H1 (cell line): Measurements from ENCODE around the gene ANKRD9. TPM values are rescaled to one million over a fixed set of nuclear protein-coding genes. Genes with fewer than 3 reads are reported as not detected.

Experiments
- BCL11A ChIP-seq, 2 experiments: IDR thresholded peaks; one replicate each; pipeline ENCODE4 v1.6.1; 2011; ENCODE audit warnings: low read depth in 2 of 2, low read length in 2 of 2, mild to moderate bottlenecking in 2 of 2
- CBX5 ChIP-seq: fragments of 300-800, 300-1000 bp; sonication (generic); IDR thresholded peaks from 2 replicates; pipeline ENCODE4 v1.7.1; 2016; ENCODE audit warnings: antibody characterized with exemption, low read length, low read depth
- CEBPB ChIP-seq: IDR thresholded peaks from 2 replicates; pipeline ENCODE4 v1.6.1; 2012; ENCODE audit warnings: low read depth, low read length
- CTCF ChIP-seq, 3 experiments: IDR thresholded peaks; 1 replicate in 2 of 3; 2 replicates in 1 of 3; pipeline versions ENCODE4 v1.5.1 to v1.6.1; 2011; ENCODE audit warnings: low read length in 3 of 3, mild to moderate bottlenecking in 3 of 3, inconsistent platforms in 2 of 3, low read depth in 1 of 3, moderate library complexity in 1 of 3; ENCODE audit not compliant: insufficient read depth in 1 of 3; ENCODE audit errors: control extremely low read depth in 1 of 3
- GABPA ChIP-seq: IDR thresholded peaks from 2 replicates; pipeline ENCODE4 v1.6.1; 2011; ENCODE audit warnings: mild to moderate bottlenecking, low read length, moderate library complexity, borderline replicate concordance; ENCODE audit not compliant: insufficient read depth
- JUN ChIP-seq: IDR thresholded peaks from 2 replicates; pipeline ENCODE4 v1.6.1; 2011; ENCODE audit warnings: low read depth, mild to moderate bottlenecking, improper control_type of control experiment, low read length
- KDM1A ChIP-seq: fragments of 200-600, 300-600 bp; sonication (generic); IDR thresholded peaks from 2 replicates; pipeline ENCODE4 v1.7.1; 2016; ENCODE audit warnings: mild to moderate bottlenecking, low read length, borderline replicate concordance
- RFX5 ChIP-seq: IDR thresholded peaks from 2 replicates; pipeline ENCODE4 v1.6.1; 2011; ENCODE audit warnings: low read depth, low read length, improper control_type of control experiment, borderline replicate concordance
- SIN3A ChIP-seq, 2 experiments: IDR thresholded peaks in 1 of 2; conservative IDR thresholded peaks in 1 of 2; 2 replicates each; pipeline ENCODE4 v1.6.1; 2011 to 2012; ENCODE audit warnings: low read length in 2 of 2, improper control_type of control experiment in 1 of 2, low read depth in 1 of 2, mild to moderate bottlenecking in 1 of 2
- SIX5 ChIP-seq: IDR thresholded peaks from 2 replicates; pipeline ENCODE4 v1.6.1; 2011; ENCODE audit warnings: mild to moderate bottlenecking, low read depth, low read length
- SP4 ChIP-seq: IDR thresholded peaks from 2 replicates; pipeline ENCODE4 v1.6.1; 2012; ENCODE audit warnings: low read length, inconsistent platforms
- TBP ChIP-seq: IDR thresholded peaks from 2 replicates; pipeline ENCODE4 v1.6.1; 2011; ENCODE audit warnings: low read depth, low read length, improper control_type of control experiment
- polyA plus RNA-seq, 7 experiments: library from polyadenylated mRNA; depleted of rRNA in 3 of 7; stranded (reverse) in 5 of 7; unstranded in 2 of 7; fragments of >200 nt in 5 of 7; fragments of 200-250 nt in 2 of 7; gene quantifications; 1 replicate in 5 of 7; 2 replicates in 1 of 7; 4 replicates in 1 of 7; pipeline versions ENCODE4 v1.2.1 to v1.2.3, GENCODE V29; 2011 to 2013; ENCODE audit warnings: missing spikeins in 2 of 7, mixed read lengths in 2 of 7
- total RNA-seq: library from RNA; stranded (reverse); fragmentation: NEBNext Ultra II Directional; extraction: Animal tissue kit (Norgen Biotek cat#: 25700); gene quantifications from 2 replicates; pipeline ENCODE4 v1.2.1, GENCODE V29; 2021
- TF ChIP-seq, protein P1 (sequence below): IDR thresholded peaks from 2 replicates; pipeline ENCODE4 v1.6.1; 2012; ENCODE audit warnings: inconsistent platforms

Gene ANKRD9
- total and polyA plus RNA-seq, 2 of the 8 experiments (the other 6 are each of a cell fraction or from before 2014, with no cell fraction given): 37.0 to 41.8 TPM

DNA sequence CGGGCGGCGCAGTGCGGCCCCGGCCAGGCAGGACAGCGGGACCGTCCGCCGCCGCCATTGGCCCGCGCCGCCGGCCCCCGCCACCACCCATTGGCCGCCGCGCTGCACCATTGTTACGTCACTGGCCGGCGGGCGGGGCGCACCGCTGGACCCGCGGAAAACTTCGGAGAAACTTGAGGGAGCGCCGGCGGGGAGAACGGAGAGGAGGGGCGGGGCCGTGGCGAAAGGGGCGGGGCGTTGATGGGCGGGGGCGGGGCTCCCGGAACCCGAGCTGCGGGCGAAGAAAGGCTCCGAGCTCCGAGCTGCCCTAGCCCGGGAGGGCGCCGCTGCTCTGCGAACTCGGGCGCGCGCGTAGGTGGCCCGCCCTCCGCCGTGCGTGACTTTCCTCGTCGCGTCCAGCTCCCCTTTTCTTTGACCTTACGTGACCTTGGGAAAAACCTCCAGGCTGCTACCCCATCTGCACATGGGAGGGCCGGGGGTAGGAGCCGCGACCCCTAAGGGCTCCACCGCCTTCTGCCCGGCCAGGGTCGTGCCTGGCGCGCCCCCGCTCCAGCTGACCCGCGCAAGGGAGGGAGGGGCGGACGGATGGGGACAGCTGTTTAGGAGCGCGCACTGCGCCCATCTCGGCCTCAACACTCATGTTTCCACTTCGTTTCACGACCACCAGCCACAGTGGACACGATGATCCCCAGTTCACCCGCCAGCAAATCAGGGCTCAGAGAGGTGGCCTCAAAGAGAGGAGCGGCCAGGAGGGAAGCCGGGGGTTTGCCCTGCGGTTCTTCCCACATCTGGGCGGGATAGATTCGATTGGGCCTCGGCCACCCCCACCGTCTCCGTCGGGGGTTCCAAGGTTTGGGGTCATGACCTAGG lies at the start of gene ANKRD9 (continued):
- TF ChIP-seq CTCF (IDR thresholded peaks at IDR 0.05; ENCODE audit: control extremely low read depth in 1 of 3, insufficient read depth in 1 of 3, low read depth in 1 of 3, low read length in 3 of 3): no peak
- no peak; a peak in 1 of 4 replicates for TF ChIP-seq SIN3A (conservative IDR thresholded peaks at IDR 0.05 in 1 of 2, IDR thresholded peaks at IDR 0.05 in 1 of 2; ENCODE audit: low read depth in 1 of 2, low read length in 2 of 2)
- no peak for TF ChIP-seq RFX5
- TF ChIP-seq GABPA: no peak
- TF ChIP-seq TBP: no peak
- TF ChIP-seq JUN: no peak
- TF ChIP-seq CEBPB: no peak
- TF ChIP-seq SP4: 0 out of 2 replicates have a peak, but pooled peaks have one; percentile 10
- no peak for TF ChIP-seq BCL11A (IDR thresholded peaks at IDR 0.05; ENCODE audit: low read depth in 2 of 2, low read length in 2 of 2)
- TF ChIP-seq KDM1A: no peak
- TF ChIP-seq SIX5: no peak
- no peak for TF ChIP-seq CBX5
- TF ChIP-seq, protein P1, sequence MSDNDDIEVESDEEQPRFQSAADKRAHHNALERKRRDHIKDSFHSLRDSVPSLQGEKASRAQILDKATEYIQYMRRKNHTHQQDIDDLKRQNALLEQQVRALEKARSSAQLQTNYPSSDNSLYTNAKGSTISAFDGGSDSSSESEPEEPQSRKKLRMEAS: 0 out of 2 replicates have a peak, but pooled peaks have one; percentile 11
